ENCODE measurements around the gene BABAM2.
"Not testable (repeated sequence)": the region's sequence is repeated elsewhere in the genome, so short reads cannot be mapped to it uniquely, and the experiment has no call there.

The BABAM2 gene

GRCh38 chr2:27954221-27954673 is 63.7 kb downstream of the BABAM2 start:
- DNase-seq, result no peak

- peak; percentile 77 for DNase-seq
Observed at GRCh38 chr2:27954771-27955383, 64.3 kb downstream of the BABAM2 start.

- DNase-seq, result peak; percentile 58
Observed at GRCh38 chr2:27955384-27956161, 65.0 kb downstream of the BABAM2 start.

- DNase-seq, result peak; percentile 96
Observed at GRCh38 chr2:27956888-27957287, 66.4 kb downstream of the BABAM2 start.

GRCh38 chr2:27958711-27959378 is 68.3 kb downstream of the BABAM2 start:
- peak; percentile 14 for DNase-seq

GRCh38 chr2:27959496-27959895 is 69.0 kb downstream of the BABAM2 start:
- DNase-seq, result peak; percentile 76

GRCh38 chr2:27960237-27960912 is 69.8 kb downstream of the BABAM2 start:
- DNase-seq, result no peak

GRCh38 chr2:27962006-27962405 is 71.5 kb downstream of the BABAM2 start:
- no peak for DNase-seq

- DNase-seq, result no peak
Observed at GRCh38 chr2:27963472-27963871, 72.9 kb downstream of the BABAM2 start.

GRCh38 chr2:27964067-27964466 is 73.5 kb downstream of the BABAM2 start:
- no peak for DNase-seq

- no peak for DNase-seq
Observed at GRCh38 chr2:27965841-27966240, 75.3 kb downstream of the BABAM2 start.

- no peak for DNase-seq
Observed at GRCh38 chr2:27966466-27966865, 75.9 kb downstream of the BABAM2 start.

GRCh38 chr2:27967076-27967475 is 76.5 kb downstream of the BABAM2 start:
- DNase-seq, result peak; percentile 61

- DNase-seq, result not testable (repeated sequence)
Observed at GRCh38 chr2:27968045-27968444, 77.5 kb downstream of the BABAM2 start.

- not testable (repeated sequence) for DNase-seq
Observed at GRCh38 chr2:27968957-27969356, 78.4 kb downstream of the BABAM2 start.

GRCh38 chr2:27972311-27972710 is 81.8 kb downstream of the BABAM2 start:
- DNase-seq, result no peak

- no peak for DNase-seq
Observed at GRCh38 chr2:27973592-27973991, 83.1 kb downstream of the BABAM2 start.

- DNase-seq, result no peak
Observed at GRCh38 chr2:27976308-27976707, 85.8 kb downstream of the BABAM2 start.

GRCh38 chr2:27977731-27978312 is 87.3 kb downstream of the BABAM2 start:
- DNase-seq, result peak; percentile 29

- not testable (repeated sequence) for DNase-seq
Observed at GRCh38 chr2:27978761-27979160, 88.2 kb downstream of the BABAM2 start.

- no peak for DNase-seq
Observed at GRCh38 chr2:27980242-27980641, 89.7 kb downstream of the BABAM2 start.

- no peak for DNase-seq
Observed at GRCh38 chr2:27984153-27984552, 93.6 kb downstream of the BABAM2 start.

- DNase-seq, result no peak
Observed at GRCh38 chr2:27988306-27988705, 97.8 kb downstream of the BABAM2 start.
